Effector CD4-positive, alpha-beta T cell (primary cell): ENCODE measurements around the gene PTPRG.

Source experiments
- DNase-seq: peaks from one replicate; pipeline ENCODE4 v3.0.0-alpha.2; 2020

PTPRG gene

GRCh38 chr3:62090519-62090918 is 529.1 kb downstream of the PTPRG start:
- no peak for DNase-seq

- DNase-seq = no peak
Observed at GRCh38 chr3:62093025-62093424, 531.7 kb downstream of the PTPRG start.

GRCh38 chr3:62094461-62094860 is 533.1 kb downstream of the PTPRG start:
- no peak for DNase-seq

GRCh38 chr3:62095080-62095479 is 533.7 kb downstream of the PTPRG start:
- DNase-seq = no peak

- DNase-seq = no peak
Observed at GRCh38 chr3:62095756-62096155, 534.4 kb downstream of the PTPRG start.

GRCh38 chr3:62096521-62096920 is 535.1 kb downstream of the PTPRG start:
- no peak for DNase-seq

GRCh38 chr3:62097121-62097520 is 535.8 kb downstream of the PTPRG start:
- DNase-seq = no peak

GRCh38 chr3:62098646-62099365 is 537.4 kb downstream of the PTPRG start:
- DNase-seq = no peak

GRCh38 chr3:62100282-62100989 is 539.1 kb downstream of the PTPRG start:
- DNase-seq = no peak

- no peak for DNase-seq
Observed at GRCh38 chr3:62101488-62101887, 540.1 kb downstream of the PTPRG start.

GRCh38 chr3:62103531-62103930 is 542.2 kb downstream of the PTPRG start:
- DNase-seq = no peak

- no peak for DNase-seq
Observed at GRCh38 chr3:62109534-62109933, 548.2 kb downstream of the PTPRG start.

GRCh38 chr3:62110443-62111225 is 549.3 kb downstream of the PTPRG start:
- no peak for DNase-seq

GRCh38 chr3:62113092-62113491 is 551.7 kb downstream of the PTPRG start:
- DNase-seq = no peak

GRCh38 chr3:62114763-62115162 is 553.4 kb downstream of the PTPRG start:
- no peak for DNase-seq

GRCh38 chr3:62117903-62118548 is 556.7 kb downstream of the PTPRG start:
- no peak for DNase-seq

GRCh38 chr3:62119139-62119538 is 557.8 kb downstream of the PTPRG start:
- DNase-seq = no peak

GRCh38 chr3:62122819-62123218 is 561.4 kb downstream of the PTPRG start:
- no peak for DNase-seq

- no peak for DNase-seq
Observed at GRCh38 chr3:62125380-62125779, 564.0 kb downstream of the PTPRG start.

- no peak for DNase-seq
Observed at GRCh38 chr3:62127116-62127515, 565.7 kb downstream of the PTPRG start.

GRCh38 chr3:62128051-62128450 is 566.7 kb downstream of the PTPRG start:
- DNase-seq = no peak

GRCh38 chr3:62128681-62129080 is 567.3 kb downstream of the PTPRG start:
- no peak for DNase-seq

- no peak for DNase-seq
Observed at GRCh38 chr3:62131050-62131449, 569.7 kb downstream of the PTPRG start.
